Panc1 (cell line): Measurements from ENCODE around the gene FRMPD2.

ENCODE experiments used
- CTCF ChIP-seq: fragments of 450-650 bp; IDR thresholded peaks from 2 replicates; pipeline ENCODE4 v1.5.1; 2017; ENCODE audit warnings: mild to moderate bottlenecking
- POLR2AphosphoS5 ChIP-seq: IDR thresholded peaks from 2 replicates; pipeline ENCODE4 v1.6.1; 2012; ENCODE audit warnings: mild to moderate bottlenecking, low read depth, low read length, moderate library complexity

GRCh38 chr10:48197236-48197899 lies 77.1 kb downstream of the FRMPD2 start:
- TF ChIP-seq POLR2AphosphoS5 (no peak), CTCF (no peak)
